Fibroblast of pulmonary artery (primary cell): ENCODE results near the gene GPR25.

Experiments
- DNase-seq: peaks from one replicate; pipeline ENCODE4 v3.0.0-alpha.2; 2010; ENCODE audit warnings: low read depth
- H3K4me3 ChIP-seq: replicated peaks from 2 replicates; pipeline ENCODE4 v1.5.1; 2011; ENCODE audit warnings: low read depth, mild to moderate bottlenecking, control low read depth, low read length, moderate library complexity
- TF ChIP-seq, protein P1 (sequence below): IDR thresholded peaks from 2 replicates; pipeline ENCODE4 v1.5.1; 2011; ENCODE audit warnings: mild to moderate bottlenecking, control low read depth, low read length, inconsistent platforms; ENCODE audit errors: missing control alignments

GPR25 gene

DNA sequence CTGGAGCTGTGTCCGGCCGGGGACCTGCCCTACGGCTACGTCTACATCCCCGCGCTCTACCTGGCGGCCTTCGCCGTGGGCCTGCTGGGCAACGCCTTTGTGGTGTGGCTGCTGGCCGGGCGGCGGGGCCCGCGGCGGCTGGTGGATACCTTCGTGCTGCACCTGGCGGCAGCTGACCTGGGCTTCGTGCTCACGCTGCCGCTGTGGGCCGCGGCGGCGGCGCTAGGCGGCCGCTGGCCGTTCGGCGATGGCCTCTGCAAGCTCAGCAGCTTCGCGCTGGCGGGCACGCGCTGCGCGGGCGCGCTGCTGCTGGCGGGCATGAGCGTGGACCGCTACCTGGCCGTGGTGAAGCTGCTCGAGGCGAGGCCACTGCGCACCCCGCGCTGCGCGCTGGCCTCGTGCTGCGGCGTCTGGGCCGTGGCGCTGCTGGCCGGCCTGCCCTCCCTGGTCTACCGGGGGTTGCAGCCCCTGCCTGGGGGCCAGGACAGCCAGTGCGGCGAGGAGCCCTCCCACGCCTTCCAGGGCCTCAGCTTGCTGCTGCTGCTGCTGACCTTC is 412 bp downstream of the GPR25 start:
- no peak for DNase-seq
- no peak overlapping the region for H3K4me3 ChIP-seq
- TF ChIP-seq, protein P1, sequence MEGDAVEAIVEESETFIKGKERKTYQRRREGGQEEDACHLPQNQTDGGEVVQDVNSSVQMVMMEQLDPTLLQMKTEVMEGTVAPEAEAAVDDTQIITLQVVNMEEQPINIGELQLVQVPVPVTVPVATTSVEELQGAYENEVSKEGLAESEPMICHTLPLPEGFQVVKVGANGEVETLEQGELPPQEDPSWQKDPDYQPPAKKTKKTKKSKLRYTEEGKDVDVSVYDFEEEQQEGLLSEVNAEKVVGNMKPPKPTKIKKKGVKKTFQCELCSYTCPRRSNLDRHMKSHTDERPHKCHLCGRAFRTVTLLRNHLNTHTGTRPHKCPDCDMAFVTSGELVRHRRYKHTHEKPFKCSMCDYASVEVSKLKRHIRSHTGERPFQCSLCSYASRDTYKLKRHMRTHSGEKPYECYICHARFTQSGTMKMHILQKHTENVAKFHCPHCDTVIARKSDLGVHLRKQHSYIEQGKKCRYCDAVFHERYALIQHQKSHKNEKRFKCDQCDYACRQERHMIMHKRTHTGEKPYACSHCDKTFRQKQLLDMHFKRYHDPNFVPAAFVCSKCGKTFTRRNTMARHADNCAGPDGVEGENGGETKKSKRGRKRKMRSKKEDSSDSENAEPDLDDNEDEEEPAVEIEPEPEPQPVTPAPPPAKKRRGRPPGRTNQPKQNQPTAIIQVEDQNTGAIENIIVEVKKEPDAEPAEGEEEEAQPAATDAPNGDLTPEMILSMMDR, result no peak

DNA sequence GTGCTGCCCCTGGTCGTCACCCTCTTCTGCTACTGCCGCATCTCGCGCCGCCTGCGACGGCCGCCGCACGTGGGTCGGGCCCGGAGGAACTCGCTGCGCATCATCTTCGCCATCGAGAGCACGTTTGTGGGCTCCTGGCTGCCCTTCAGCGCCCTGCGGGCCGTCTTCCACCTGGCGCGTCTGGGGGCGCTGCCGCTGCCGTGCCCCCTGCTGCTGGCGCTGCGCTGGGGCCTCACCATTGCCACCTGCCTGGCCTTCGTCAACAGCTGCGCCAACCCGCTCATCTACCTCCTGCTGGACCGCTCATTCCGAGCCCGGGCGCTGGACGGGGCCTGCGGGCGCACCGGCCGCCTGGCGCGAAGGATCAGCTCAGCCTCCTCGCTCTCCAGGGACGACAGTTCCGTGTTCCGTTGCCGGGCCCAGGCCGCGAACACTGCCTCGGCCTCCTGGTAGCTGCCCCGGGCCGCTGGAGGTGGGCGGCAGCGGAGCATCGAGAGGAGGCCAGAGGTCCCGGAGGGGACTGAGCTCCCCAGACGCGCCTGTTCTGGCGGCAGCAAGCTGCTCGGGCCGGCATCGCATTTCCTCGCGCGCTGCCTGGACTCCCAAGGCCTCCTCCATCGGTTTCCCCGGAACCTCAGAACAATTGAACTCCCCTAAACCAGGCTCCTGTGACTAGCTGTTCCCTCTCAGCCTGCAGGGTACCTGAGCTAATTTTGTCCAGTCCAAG is 1.1 kb downstream of the GPR25 start:
- no peak for DNase-seq
- TF ChIP-seq, protein P1, result no peak
- no peak overlapping the region for H3K4me3 ChIP-seq

DNA sequence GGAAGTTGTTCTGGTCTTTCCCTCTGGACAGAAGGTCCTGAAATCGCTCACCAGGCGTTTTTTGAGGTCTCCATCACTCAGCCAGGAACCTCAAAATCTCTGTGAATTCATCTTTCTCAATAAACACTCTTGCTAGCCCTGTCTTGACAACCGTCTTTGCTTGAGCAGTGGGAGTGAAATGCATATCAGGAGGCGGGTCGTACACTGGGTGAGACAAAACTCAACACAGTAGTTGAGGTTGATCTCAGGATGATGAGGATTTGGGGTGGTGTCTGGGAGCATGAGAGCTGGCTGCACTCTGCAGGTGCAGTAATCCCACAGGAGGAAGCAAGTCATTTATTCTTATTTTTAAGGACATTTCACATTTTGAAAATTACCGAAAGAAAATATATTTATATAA is 1.9 kb downstream of the GPR25 start:
- TF ChIP-seq, protein P1, result no peak
- H3K4me3 ChIP-seq, result no peak overlapping the region
- DNase-seq, result no peak

DNA sequence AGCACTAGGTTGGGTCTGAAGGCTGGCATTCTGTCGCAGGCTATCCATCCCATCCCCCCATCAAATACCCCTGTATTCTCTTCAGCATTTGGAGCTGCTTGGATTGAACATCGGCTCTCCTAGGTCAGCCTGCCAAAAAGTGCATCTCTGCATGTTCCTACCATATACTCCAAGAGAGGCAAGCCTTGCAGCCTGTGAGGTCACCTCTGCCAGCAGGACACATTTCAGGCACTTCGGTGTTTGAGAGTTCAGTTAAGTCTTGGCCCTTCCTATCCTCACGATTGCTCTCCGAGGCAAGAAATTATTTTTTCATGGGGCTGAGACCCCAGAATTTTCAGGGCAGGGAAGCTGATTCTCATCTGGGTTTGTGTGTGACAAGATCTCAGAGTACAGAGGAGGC is 2.6 kb downstream of the GPR25 start:
- no peak for DNase-seq
- TF ChIP-seq, protein P1, result no peak

DNA sequence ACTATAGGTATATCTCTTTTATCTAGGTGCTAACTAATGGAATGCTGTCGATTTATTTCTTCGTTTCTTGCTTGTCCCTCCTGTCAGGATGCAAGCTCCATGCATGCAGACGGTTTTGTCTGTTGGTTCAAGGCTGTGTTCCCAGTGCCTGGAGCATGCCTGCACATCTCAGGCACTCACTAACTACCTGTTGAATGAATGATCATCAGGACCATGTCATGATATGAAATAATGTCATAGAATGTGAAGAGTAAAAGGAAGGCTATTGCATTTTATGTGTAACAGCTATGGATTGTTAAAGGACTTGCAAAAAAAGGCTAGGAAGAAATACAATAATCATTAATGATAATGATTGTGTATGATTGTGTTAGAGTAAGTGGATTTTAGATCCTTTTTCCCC is 4.2 kb downstream of the GPR25 start:
- DNase-seq, result no peak
- TF ChIP-seq, protein P1, result no peak
- no peak overlapping the region for H3K4me3 ChIP-seq

More for the DNA sequence above, 2.6 kb downstream of the GPR25 start:
- no peak overlapping the region for H3K4me3 ChIP-seq

DNA sequence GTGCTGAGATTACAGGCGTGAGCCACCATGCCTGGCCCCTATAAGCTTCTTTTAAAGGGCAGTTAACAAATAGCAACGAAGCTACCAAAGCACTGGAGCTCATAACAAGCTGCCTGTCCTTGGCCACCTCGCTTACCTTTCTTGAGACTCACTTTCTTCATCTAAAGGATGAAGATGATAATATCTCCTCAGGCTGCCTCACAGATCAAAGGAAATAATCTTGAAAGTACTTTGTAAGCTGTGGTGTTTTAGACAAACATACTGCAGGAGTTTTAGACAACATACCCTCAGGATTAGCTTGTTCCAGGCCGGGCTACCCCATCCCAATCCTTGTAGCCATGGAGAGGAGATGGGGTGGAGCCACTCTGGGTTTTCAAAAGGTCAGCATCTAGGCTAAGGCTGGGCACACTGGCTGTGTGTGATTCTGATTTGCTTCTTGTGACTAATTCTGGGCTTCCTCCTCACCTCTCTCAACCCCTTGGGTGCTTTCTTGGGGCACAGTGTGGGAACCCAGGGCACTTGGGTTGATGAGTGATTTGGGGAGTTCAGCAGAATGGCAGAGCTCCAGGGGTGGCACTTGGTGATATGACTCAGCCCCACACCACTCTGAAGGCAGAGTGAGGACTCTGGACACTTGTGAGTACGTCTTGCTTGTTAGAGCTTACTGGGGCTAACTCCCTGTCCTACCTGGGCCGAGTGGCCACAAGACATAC is 5.2 kb downstream of the GPR25 start:
- TF ChIP-seq, protein P1, result no peak
- H3K4me3 ChIP-seq, result no peak overlapping the region
- no peak for DNase-seq
